Measurements from ENCODE around the gene SEBOX. TPM values are rescaled to one million over a fixed set of nuclear protein-coding genes. Genes with fewer than 3 reads are reported as not detected.

SEBOX gene
- total and polyA plus RNA-seq, 11 donors, result not detected

DNA sequence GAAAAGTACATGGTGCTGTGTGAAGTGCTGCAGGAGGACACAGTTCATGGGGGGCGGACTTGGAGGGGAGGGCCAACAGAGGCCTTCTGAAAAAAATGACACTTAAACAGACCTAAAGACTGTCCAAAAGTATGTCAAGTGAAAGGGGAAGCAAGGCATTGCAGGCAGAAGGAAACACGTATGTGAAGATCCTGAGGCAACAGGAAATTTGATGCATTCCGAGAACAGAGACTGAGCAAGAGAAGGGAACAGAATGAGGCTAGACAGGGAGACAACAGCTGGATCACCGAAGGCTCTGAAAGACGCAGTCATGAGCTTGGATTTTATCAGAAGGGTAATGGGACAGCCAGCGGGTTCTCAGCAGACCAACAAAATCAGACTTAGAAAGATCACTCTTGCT, 30.8 kb downstream of the SEBOX start:
- Histone ChIP-seq H3K27me3 (no peaks in the 10 kb centered on the region), H3K36me3 (peaks cover 0 to 36% (median 27%) of the 10 kb centered on the region in 9 donors), H3K4me3 (peak overlapping the region in 11 of 12 donors; percentile 63 to 99 (median 91)), H3K9me3 (no peaks in the 10 kb centered on the region), H3K27ac (peak overlapping the region in 4 of 12 donors; percentile 80 to 99 (median 98)), H3K4me1 (peaks cover 0 to 50% (median 43%) of the 10 kb centered on the region in 12 donors)
- 43 to 61% (median 53%) methylated on average over 6 of the region's 6 CpGs for WGBS, 4 donors
- DNase-seq (no peak), ATAC-seq (no peak)
- TF ChIP-seq POLR2A (IDR thresholded peaks at IDR 0.05), result no peak
- TF ChIP-seq, protein P1, sequence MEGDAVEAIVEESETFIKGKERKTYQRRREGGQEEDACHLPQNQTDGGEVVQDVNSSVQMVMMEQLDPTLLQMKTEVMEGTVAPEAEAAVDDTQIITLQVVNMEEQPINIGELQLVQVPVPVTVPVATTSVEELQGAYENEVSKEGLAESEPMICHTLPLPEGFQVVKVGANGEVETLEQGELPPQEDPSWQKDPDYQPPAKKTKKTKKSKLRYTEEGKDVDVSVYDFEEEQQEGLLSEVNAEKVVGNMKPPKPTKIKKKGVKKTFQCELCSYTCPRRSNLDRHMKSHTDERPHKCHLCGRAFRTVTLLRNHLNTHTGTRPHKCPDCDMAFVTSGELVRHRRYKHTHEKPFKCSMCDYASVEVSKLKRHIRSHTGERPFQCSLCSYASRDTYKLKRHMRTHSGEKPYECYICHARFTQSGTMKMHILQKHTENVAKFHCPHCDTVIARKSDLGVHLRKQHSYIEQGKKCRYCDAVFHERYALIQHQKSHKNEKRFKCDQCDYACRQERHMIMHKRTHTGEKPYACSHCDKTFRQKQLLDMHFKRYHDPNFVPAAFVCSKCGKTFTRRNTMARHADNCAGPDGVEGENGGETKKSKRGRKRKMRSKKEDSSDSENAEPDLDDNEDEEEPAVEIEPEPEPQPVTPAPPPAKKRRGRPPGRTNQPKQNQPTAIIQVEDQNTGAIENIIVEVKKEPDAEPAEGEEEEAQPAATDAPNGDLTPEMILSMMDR (IDR thresholded peaks at IDR 0.05), result no peak
- intact Hi-C loops (cut with DNase I), result loop anchor here in 3 of 10 donors (2.0 to 10.0 kb wide), 3 partner anchors 23 to 621 kb away; partner anchors contain the start of genes PHF12 (in 1 of the 3) and POLDIP2 (in 1 of the 3)

DNA sequence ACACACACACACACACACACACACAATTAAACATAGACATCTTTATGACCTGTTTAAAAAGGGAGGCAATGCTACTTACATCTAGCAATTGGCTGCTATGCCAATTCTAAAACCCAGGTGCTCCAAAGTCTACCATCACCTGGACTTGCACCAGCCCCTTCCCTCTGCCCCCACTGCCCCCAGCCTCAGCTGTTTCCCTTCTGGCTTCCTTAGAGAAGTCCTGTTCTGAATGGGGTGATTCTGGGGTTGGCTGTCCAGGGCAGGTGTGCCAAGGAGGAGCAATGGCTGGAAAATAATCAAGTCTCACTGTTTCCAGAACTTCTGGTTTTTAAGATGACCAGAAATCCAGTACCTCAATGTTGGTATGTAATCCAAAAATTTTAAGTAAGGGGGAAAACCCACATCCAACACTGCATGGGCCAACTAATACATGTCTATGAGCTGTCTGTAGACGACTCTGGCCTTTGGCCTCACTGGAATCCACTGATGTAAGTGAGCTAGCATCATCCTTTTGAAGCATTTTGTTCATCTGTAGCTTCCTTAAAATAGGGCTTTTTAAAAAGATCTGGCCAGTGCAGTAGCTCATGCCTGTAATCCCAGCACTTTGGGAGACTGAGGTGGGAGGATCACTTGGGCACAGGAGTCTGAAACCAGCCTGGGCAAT, 31.8 kb downstream of the SEBOX start:
- TF ChIP-seq, protein P1 (IDR thresholded peaks at IDR 0.05), result no peak
- no peak for TF ChIP-seq POLR2A (IDR thresholded peaks at IDR 0.05)
- H3K36me3 ChIP-seq, result peaks cover 0 to 45% (median 37%) of the 10 kb centered on the region in 9 donors
- H3K4me3 ChIP-seq, result no peak overlapping the region
- H3K27ac ChIP-seq, result peak overlapping the region in 1 of 12 donors; percentile 99
- no peak for ATAC-seq
- DNase-seq, result no peak
- H3K27me3 ChIP-seq, result no peaks in the 10 kb centered on the region
- H3K4me1 ChIP-seq, result peaks cover 0 to 42% (median 35%) of the 10 kb centered on the region in 12 donors
- intact Hi-C loops (cut with DNase I), result loop anchor here in 2 of 10 donors (10.0 kb wide), 2 partner anchors 612 to 622 kb away; partner anchors contain the start of gene PHF12 (in 1 of the 2)
- WGBS, 4 donors, result 64 to 71% (median 70%) methylated on average over 1 of the region's 1 CpG
- H3K9me3 ChIP-seq, result no peaks in the 10 kb centered on the region

DNA sequence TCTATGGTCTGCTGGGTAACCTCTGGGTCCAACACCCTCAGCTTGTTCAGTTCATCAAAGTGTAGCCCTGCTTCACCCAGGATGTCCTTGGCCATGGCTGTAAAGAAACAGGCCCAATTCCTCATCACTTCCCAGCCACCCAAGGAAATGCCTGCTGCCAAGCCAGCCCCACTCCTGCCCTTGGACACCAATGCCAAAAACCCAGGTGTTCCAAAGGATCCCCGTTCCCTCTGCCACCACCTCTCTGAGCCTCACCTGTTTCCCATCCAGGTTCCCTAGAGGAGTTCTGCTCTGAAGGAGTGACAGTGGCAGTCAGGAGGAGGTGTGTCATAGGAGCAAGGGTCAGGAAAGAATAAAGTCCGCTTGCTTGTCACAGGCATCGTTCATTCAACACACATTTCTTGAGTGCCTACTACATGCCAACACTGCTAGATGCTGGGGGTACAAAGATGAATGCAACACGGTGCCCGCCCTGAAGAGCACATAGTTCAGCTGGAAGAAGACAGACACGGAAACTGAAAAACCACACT, 33.0 kb downstream of the SEBOX start:
- 85 to 92% (median 91%) methylated on average over 6 of the region's 6 CpGs for WGBS, 4 donors
- no peak for TF ChIP-seq POLR2A (IDR thresholded peaks at IDR 0.05)
- TF ChIP-seq, protein P1 (IDR thresholded peaks at IDR 0.05), result no peak
- intact Hi-C loops (cut with DNase I), result loop anchor here in 2 of 10 donors (10.0 kb wide), 2 partner anchors 613 to 623 kb away; partner anchors contain the start of gene PHF12 (in 1 of the 2)
- DNase-seq (no peak), ATAC-seq (no peak)
- no peaks in the 10 kb centered on the region for H3K9me3 ChIP-seq
- H3K27ac ChIP-seq, result no peak overlapping the region
- H3K36me3 ChIP-seq, result peaks cover 0 to 58% (median 49%) of the 10 kb centered on the region in 9 donors
- no peaks in the 10 kb centered on the region for H3K27me3 ChIP-seq
- H3K4me3 ChIP-seq, result no peak overlapping the region
- peaks cover 0 to 30% (median 22%) of the 10 kb centered on the region in 12 donors for H3K4me1 ChIP-seq

DNA sequence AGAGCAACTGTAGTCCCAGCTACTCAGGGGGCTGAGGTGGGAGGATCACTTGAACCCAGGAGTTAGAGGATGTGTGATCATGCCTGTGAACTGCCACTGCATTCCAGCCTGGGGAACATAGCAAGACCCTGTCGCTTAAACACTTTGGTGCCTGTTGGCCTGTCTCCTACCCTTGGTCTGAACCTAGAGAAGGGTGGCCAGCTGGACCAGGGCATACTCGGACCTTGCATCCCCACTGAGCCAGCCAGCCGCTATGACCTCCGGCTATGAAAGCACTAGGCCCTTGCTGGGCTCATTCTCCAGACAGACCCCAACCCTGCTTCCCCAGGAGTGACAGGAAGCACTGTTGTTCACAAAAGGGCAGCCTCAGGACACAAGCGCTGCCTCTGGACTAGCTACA, 34.3 kb downstream of the SEBOX start:
- intact Hi-C loops (cut with DNase I), result loop anchor here in 2 of 10 donors (10.0 kb wide), 2 partner anchors 614 to 624 kb away; partner anchors contain the start of gene PHF12 (in 1 of the 2)
- Histone ChIP-seq H3K4me3 (no peak overlapping the region), H3K27me3 (no peaks in the 10 kb centered on the region), H3K4me1 (peaks cover 0 to 20% (median 15%) of the 10 kb centered on the region in 12 donors), H3K9me3 (no peaks in the 10 kb centered on the region), H3K27ac (no peak overlapping the region), H3K36me3 (peaks cover 0 to 61% (median 51%) of the 10 kb centered on the region in 9 donors)
- 89 to 97% (median 92%) methylated on average over 3 to 5 of the region's 5 CpGs for WGBS, 4 donors
- DNase-seq, result no peak
- no peak for ATAC-seq
- TF ChIP-seq POLR2A (IDR thresholded peaks at IDR 0.05), result no peak
- TF ChIP-seq, protein P1 (IDR thresholded peaks at IDR 0.05), result no peak

Measured in heart left ventricle (tissue), 16 donors.